ENCODE measurements around the gene GTF2H1.

Gene GTF2H1

DNA sequence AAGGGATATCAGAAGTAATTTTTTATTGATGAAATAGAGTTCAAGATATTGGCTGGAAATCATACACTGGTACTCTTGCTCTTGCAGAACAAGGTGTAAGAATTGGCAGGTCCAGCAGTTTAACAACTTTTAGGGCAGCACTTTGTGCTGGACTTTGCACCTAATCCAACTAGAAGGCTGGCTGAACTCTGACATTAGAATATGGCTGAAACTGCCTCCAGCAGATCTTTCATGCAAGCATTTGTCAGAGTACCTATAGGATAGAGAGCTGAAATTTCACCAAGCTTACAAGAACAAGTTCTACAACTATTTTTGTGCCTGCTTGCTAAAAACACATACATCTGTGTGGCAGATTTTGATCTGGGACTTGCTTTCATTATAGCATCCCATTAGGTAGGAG is 17.6 kb upstream of the GTF2H1 start:
- Histone ChIP-seq H3K4me3 (ENCODE audit: low read length, poor library complexity, severe bottlenecking) (no peak overlapping the region), H3K9me3 (ENCODE audit: insufficient read depth, low read depth, low read length) (no peaks in the 10 kb centered on the region), H3K27me3 (ENCODE audit: insufficient read depth, low read length, poor library complexity, severe bottlenecking) (no peaks in the 10 kb centered on the region), H3K36me3 (ENCODE audit: insufficient read depth, low read length) (peaks cover 54% of the 10 kb centered on the region; the same call in 1 of the 2 replicates), H3K4me2 (ENCODE audit: low read depth, low read length, poor library complexity, severe bottlenecking) (no peak overlapping the region), H3K4me1 (ENCODE audit: insufficient read depth, low read length, poor library complexity, severe bottlenecking) (no peaks in the 10 kb centered on the region), H4K20me1 (ENCODE audit: insufficient read depth, low read length, poor library complexity, severe bottlenecking) (no peaks in the 10 kb centered on the region), H3K9ac (ENCODE audit: low read depth, low read length, poor library complexity, severe bottlenecking) (no peak overlapping the region), H3K9me2 (replicated peaks; ENCODE audit: low read depth, low read length) (no peaks in the 10 kb centered on the region), H2AFZ (ENCODE audit: low read length) (no peak overlapping the region), H3F3A (ENCODE audit: low read depth) (no peaks in the 10 kb centered on the region), H3K79me2 (ENCODE audit: insufficient read depth, low read length) (no peaks in the 10 kb centered on the region)
- TF ChIP-seq, protein P1, sequence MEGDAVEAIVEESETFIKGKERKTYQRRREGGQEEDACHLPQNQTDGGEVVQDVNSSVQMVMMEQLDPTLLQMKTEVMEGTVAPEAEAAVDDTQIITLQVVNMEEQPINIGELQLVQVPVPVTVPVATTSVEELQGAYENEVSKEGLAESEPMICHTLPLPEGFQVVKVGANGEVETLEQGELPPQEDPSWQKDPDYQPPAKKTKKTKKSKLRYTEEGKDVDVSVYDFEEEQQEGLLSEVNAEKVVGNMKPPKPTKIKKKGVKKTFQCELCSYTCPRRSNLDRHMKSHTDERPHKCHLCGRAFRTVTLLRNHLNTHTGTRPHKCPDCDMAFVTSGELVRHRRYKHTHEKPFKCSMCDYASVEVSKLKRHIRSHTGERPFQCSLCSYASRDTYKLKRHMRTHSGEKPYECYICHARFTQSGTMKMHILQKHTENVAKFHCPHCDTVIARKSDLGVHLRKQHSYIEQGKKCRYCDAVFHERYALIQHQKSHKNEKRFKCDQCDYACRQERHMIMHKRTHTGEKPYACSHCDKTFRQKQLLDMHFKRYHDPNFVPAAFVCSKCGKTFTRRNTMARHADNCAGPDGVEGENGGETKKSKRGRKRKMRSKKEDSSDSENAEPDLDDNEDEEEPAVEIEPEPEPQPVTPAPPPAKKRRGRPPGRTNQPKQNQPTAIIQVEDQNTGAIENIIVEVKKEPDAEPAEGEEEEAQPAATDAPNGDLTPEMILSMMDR (conservative IDR thresholded peaks at IDR 0.05; ENCODE audit: low read length): no peak
- TF ChIP-seq EZH2phosphoT487 (IDR thresholded peaks at IDR 0.05; ENCODE audit: borderline replicate concordance): no peak

DNA sequence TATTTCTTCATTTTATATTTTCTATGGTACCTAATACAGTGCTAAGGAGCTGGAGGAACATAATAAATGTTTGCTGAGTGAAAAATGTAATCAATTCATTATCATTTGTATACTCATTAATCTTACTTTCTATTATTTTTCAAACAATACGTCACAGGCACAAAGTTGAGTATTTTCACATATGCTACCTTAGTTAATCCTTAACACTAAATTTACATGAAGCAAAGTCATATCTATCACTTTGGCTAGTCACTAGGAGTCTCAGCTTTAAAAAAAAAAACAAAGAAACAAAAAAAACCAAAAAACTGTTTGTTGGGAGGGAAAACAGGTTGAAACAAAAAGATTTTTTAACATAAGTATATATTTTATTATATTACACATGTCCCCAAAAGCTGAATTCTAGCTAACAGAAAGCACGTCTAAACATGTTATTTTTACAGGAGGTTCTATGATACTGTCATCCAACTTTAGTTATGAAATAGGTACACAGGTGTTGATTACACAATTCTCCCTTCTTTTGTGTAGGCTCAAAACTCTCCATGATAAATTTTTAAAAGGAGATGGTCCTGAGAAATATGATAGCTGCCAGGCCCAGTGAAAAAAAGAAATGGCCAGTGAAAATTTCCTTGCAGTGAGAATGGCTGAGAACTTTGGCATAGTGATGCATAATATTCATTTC is 14.8 kb upstream of the GTF2H1 start:
- Histone ChIP-seq H3K4me1 (ENCODE audit: insufficient read depth, low read length, poor library complexity, severe bottlenecking) (no peaks in the 10 kb centered on the region), H3K36me3 (ENCODE audit: insufficient read depth, low read length) (peaks cover 59% of the 10 kb centered on the region; the same call in 1 of the 2 replicates), H3F3A (ENCODE audit: low read depth) (no peaks in the 10 kb centered on the region), H4K20me1 (ENCODE audit: insufficient read depth, low read length, poor library complexity, severe bottlenecking) (no peaks in the 10 kb centered on the region), H3K9me3 (ENCODE audit: insufficient read depth, low read depth, low read length) (no peaks in the 10 kb centered on the region), H3K79me2 (ENCODE audit: insufficient read depth, low read length) (no peaks in the 10 kb centered on the region), H3K4me2 (ENCODE audit: low read depth, low read length, poor library complexity, severe bottlenecking) (no peak overlapping the region), H2AFZ (ENCODE audit: low read length) (no peak overlapping the region), H3K9me2 (replicated peaks; ENCODE audit: low read depth, low read length) (no peaks in the 10 kb centered on the region), H3K4me3 (ENCODE audit: low read length, poor library complexity, severe bottlenecking) (no peak overlapping the region), H3K9ac (ENCODE audit: low read depth, low read length, poor library complexity, severe bottlenecking) (no peak overlapping the region), H3K27me3 (ENCODE audit: insufficient read depth, low read length, poor library complexity, severe bottlenecking) (no peaks in the 10 kb centered on the region)
- TF ChIP-seq, protein P1 (conservative IDR thresholded peaks at IDR 0.05; ENCODE audit: low read length): no peak
- no peak for TF ChIP-seq EZH2phosphoT487 (IDR thresholded peaks at IDR 0.05; ENCODE audit: borderline replicate concordance)

DNA sequence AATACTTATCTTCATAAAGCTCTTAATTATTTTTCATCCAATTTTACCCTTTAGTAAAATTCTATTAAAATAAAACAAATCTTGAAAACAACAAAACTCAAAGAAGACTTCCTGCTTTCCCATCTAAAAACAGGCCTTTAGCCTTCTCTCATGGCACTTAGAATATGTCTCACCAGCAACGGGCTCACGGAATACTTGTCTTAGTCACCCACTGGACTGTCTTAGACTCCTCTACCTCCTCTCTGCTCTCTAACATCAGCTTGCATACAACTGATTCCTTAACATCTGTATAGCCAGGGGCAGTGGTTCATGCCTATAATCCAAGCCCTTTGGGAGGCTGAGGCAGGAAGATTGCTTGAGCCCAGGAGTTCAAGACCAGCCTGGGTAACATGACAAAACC is 14.1 kb upstream of the GTF2H1 start:
- H3K36me3 ChIP-seq (ENCODE audit: insufficient read depth, low read length): peaks cover 55% of the 10 kb centered on the region; the same call in 1 of the 2 replicates
- no peaks in the 10 kb centered on the region for H3K79me2 ChIP-seq (ENCODE audit: insufficient read depth, low read length)
- H3K9me2 ChIP-seq (replicated peaks; ENCODE audit: low read depth, low read length): no peaks in the 10 kb centered on the region
- no peak overlapping the region for H2AFZ ChIP-seq (ENCODE audit: low read length)
- H3K27me3 ChIP-seq (ENCODE audit: insufficient read depth, low read length, poor library complexity, severe bottlenecking): no peaks in the 10 kb centered on the region
- no peaks in the 10 kb centered on the region for H3K4me1 ChIP-seq (ENCODE audit: insufficient read depth, low read length, poor library complexity, severe bottlenecking)
- H3K4me3 ChIP-seq (ENCODE audit: low read length, poor library complexity, severe bottlenecking): no peak overlapping the region
- H3F3A ChIP-seq (ENCODE audit: low read depth): no peaks in the 10 kb centered on the region
- H3K9me3 ChIP-seq (ENCODE audit: insufficient read depth, low read depth, low read length): no peaks in the 10 kb centered on the region
- no peak overlapping the region for H3K4me2 ChIP-seq (ENCODE audit: low read depth, low read length, poor library complexity, severe bottlenecking)
- no peak overlapping the region for H3K9ac ChIP-seq (ENCODE audit: low read depth, low read length, poor library complexity, severe bottlenecking)
- TF ChIP-seq, protein P1 (conservative IDR thresholded peaks at IDR 0.05; ENCODE audit: low read length): no peak
- TF ChIP-seq EZH2phosphoT487 (IDR thresholded peaks at IDR 0.05; ENCODE audit: borderline replicate concordance): no peak
- H4K20me1 ChIP-seq (ENCODE audit: insufficient read depth, low read length, poor library complexity, severe bottlenecking): no peaks in the 10 kb centered on the region
